Neural progenitor cell (in vitro differentiated cells): ENCODE data around the gene CHST8. TPM values are rescaled to one million over a fixed set of nuclear protein-coding genes. Genes with fewer than 3 reads are reported as not detected.

Source experiments
- DNase-seq: peaks from one replicate; pipeline ENCODE4 v3.0.0-alpha.2; 2016; ENCODE audit warnings: low spot score
- H2AFZ ChIP-seq: fragments of 200-600 bp; sonication (generic); replicated peaks from 2 replicates; pipeline ENCODE4 v1.6.1; 2016; ENCODE audit warnings: antibody characterized with exemption
- H3F3A ChIP-seq: fragments of 200-600 bp; sonication (generic); 2 replicates; pipeline ENCODE4 v1.6.1; 2016; ENCODE audit warnings: antibody characterized with exemption, low read depth
- H3K27ac ChIP-seq: fragments of 200-600 bp; sonication (generic); 2 replicates; pipeline ENCODE4 v1.5.1; 2016; ENCODE audit warnings: mild to moderate bottlenecking
- H3K27me3 ChIP-seq: fragments of 200-600 bp; sonication (generic); 2 replicates; pipeline ENCODE4 v1.6.1; 2016; ENCODE audit warnings: mild to moderate bottlenecking, moderate library complexity
- H3K36me3 ChIP-seq: fragments of 200-600 bp; sonication (generic); 2 replicates; pipeline ENCODE4 v1.5.1; 2016
- H3K4me1 ChIP-seq: fragments of 200-600 bp; sonication (generic); 2 replicates; pipeline ENCODE4 v1.6.1; 2016; ENCODE audit warnings: mixed run types
- H3K4me2 ChIP-seq: fragments of 200-600 bp; sonication (generic); 2 replicates; pipeline ENCODE4 v1.6.1; 2016
- H3K4me3 ChIP-seq: fragments of 200-600 bp; sonication (generic); 2 replicates; pipeline ENCODE4 v1.5.1; 2016
- H3K79me2 ChIP-seq: fragments of 200-600 bp; sonication (generic); 2 replicates; pipeline ENCODE4 v1.6.1; 2016; ENCODE audit warnings: low read depth
- H3K9ac ChIP-seq: fragments of 200-600 bp; sonication (generic); 2 replicates; pipeline ENCODE4 v1.6.1; 2016
- H3K9me3 ChIP-seq: fragments of 200-600 bp; sonication (generic); 2 replicates; pipeline ENCODE4 v1.5.1; 2016; ENCODE audit warnings: low read depth
- H4K20me1 ChIP-seq: fragments of 200-600 bp; sonication (generic); 2 replicates; pipeline ENCODE4 v1.6.1; 2016; ENCODE audit warnings: low read depth
- H3K27ac Mint-ChIP-seq: 3 replicates; pipeline ENCODE4 v1.8.0; 2021; ENCODE audit warnings: mixed read lengths
- H3K27me3 Mint-ChIP-seq: 2 replicates; pipeline ENCODE4 v1.8.0; 2022; ENCODE audit warnings: low read depth, mild to moderate bottlenecking, inconsistent platforms, moderate library complexity, mixed read lengths; ENCODE audit not compliant: insufficient read depth
- H3K36me3 Mint-ChIP-seq: 3 replicates; pipeline ENCODE4 v1.8.0; 2021; ENCODE audit warnings: mixed read lengths
- H3K4me1 Mint-ChIP-seq: 3 replicates; pipeline ENCODE4 v1.8.0; 2021; ENCODE audit warnings: mixed read lengths
- H3K4me3 Mint-ChIP-seq: 3 replicates; pipeline ENCODE4 v1.8.0; 2021; ENCODE audit warnings: mild to moderate bottlenecking, moderate library complexity, mixed read lengths
- H3K9me3 Mint-ChIP-seq: 3 replicates; pipeline ENCODE4 v1.8.0; 2020; ENCODE audit warnings: mixed read lengths
- EZH2 ChIP-seq: fragments of 200-600 bp; sonication (generic); IDR thresholded peaks from 2 replicates; pipeline ENCODE4 v1.6.1; 2017; ENCODE audit warnings: antibody characterized with exemption, mild to moderate bottlenecking, moderate library complexity
- EZH2phosphoT487 ChIP-seq: fragments of 200-600 bp; sonication (generic); IDR thresholded peaks from 2 replicates; pipeline ENCODE4 v1.6.1; 2017; ENCODE audit warnings: antibody characterized with exemption
- total RNA-seq: library from RNA; depleted of rRNA; stranded (reverse); fragments of >200 nt; gene quantifications from 2 replicates; pipeline ENCODE4 v1.2.3, GENCODE V29; 2015; ENCODE audit warnings: low replicate concordance
- TF ChIP-seq, protein P1 (sequence below): fragments of 200-600 bp; sonication (generic); IDR thresholded peaks from 2 replicates; pipeline ENCODE4 v1.5.1; 2017; ENCODE audit warnings: antibody characterized with exemption, mild to moderate bottlenecking

Gene CHST8
- total RNA-seq, 1 donor from 2014 or later = 0.92 TPM

DNA sequence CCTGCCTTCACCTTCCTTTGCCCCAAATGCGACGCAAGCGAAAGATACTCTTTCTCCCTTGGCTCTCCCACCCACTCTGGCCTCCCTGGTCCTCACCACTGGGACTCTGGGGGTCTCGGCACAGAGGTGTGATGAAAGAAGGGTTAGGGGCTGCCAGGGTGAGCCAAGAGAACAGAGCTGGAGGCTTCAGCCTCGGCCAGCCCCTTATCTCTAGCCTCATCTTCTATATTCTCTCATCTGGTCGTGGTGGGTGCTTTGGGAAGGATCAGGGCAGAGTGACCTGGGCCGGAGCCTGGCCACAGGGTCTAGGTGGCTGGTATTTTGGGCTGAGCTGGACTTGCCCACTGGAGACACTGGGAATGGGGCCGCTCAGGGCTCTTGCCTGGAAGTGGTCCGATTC lies 103.8 kb downstream of the CHST8 start:
- Histone ChIP-seq H3K9me3 (no peaks in the 10 kb centered on the region), H2AFZ (no peak overlapping the region), H3K4me2 (no peak overlapping the region), H3F3A (no peaks in the 10 kb centered on the region), H3K36me3 (no peaks in the 10 kb centered on the region), H3K4me3 (no peak overlapping the region), H3K4me1 (no peaks in the 10 kb centered on the region), H3K27me3 (no peaks in the 10 kb centered on the region), H3K27ac (no peak overlapping the region), H3K9ac (no peak overlapping the region), H3K79me2 (no peaks in the 10 kb centered on the region), H4K20me1 (no peaks in the 10 kb centered on the region)
- no peaks in the 10 kb centered on the region for H3K9me3 Mint-ChIP-seq
- no peaks in the 10 kb centered on the region for H3K4me1 Mint-ChIP-seq
- TF ChIP-seq, protein P1, sequence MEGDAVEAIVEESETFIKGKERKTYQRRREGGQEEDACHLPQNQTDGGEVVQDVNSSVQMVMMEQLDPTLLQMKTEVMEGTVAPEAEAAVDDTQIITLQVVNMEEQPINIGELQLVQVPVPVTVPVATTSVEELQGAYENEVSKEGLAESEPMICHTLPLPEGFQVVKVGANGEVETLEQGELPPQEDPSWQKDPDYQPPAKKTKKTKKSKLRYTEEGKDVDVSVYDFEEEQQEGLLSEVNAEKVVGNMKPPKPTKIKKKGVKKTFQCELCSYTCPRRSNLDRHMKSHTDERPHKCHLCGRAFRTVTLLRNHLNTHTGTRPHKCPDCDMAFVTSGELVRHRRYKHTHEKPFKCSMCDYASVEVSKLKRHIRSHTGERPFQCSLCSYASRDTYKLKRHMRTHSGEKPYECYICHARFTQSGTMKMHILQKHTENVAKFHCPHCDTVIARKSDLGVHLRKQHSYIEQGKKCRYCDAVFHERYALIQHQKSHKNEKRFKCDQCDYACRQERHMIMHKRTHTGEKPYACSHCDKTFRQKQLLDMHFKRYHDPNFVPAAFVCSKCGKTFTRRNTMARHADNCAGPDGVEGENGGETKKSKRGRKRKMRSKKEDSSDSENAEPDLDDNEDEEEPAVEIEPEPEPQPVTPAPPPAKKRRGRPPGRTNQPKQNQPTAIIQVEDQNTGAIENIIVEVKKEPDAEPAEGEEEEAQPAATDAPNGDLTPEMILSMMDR = no peak
- TF ChIP-seq EZH2phosphoT487 = no peak
- no peak for TF ChIP-seq EZH2
- no peak overlapping the region for H3K27ac Mint-ChIP-seq
- H3K36me3 Mint-ChIP-seq = no peaks in the 10 kb centered on the region
- DNase-seq = no peak
- H3K27me3 Mint-ChIP-seq = peaks cover 17% of the 10 kb centered on the region
- H3K4me3 Mint-ChIP-seq = no peak overlapping the region

DNA sequence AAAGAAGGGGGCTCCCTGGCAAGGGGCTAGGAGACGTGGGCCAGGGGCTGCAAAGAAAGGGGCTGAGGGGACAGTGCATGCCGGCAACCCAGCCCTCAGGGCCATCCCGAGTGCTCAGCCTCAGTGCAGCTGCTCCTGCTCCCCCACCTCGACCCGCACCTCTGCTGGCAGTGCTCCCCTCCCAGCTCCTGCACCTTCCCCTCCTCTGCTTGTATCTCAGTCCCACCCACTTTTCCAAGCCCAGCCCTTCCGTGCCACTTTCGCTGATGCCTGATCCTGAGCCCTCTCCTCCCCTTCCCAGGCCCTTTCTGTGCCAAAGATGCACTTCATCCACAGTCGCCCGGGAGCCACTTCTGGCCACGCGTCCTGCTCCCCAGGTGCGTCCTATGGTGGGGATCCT lies 105.0 kb downstream of the CHST8 start:
- Histone ChIP-seq H3K4me2 (no peak overlapping the region), H3K36me3 (no peaks in the 10 kb centered on the region), H4K20me1 (no peaks in the 10 kb centered on the region), H3K4me1 (no peaks in the 10 kb centered on the region), H3K27ac (no peak overlapping the region), H3K79me2 (no peaks in the 10 kb centered on the region), H2AFZ (no peak overlapping the region), H3F3A (no peaks in the 10 kb centered on the region), H3K9ac (no peak overlapping the region), H3K9me3 (no peaks in the 10 kb centered on the region), H3K4me3 (no peak overlapping the region), H3K27me3 (no peaks in the 10 kb centered on the region)
- Mint-ChIP-seq H3K27ac (no peak overlapping the region), H3K9me3 (no peaks in the 10 kb centered on the region), H3K27me3 (peaks cover 13% of the 10 kb centered on the region), H3K4me1 (no peaks in the 10 kb centered on the region), H3K36me3 (no peaks in the 10 kb centered on the region), H3K4me3 (no peak overlapping the region)
- no peak for TF ChIP-seq EZH2
- no peak for TF ChIP-seq EZH2phosphoT487
- TF ChIP-seq, protein P1 = no peak
- DNase-seq = no peak

DNA sequence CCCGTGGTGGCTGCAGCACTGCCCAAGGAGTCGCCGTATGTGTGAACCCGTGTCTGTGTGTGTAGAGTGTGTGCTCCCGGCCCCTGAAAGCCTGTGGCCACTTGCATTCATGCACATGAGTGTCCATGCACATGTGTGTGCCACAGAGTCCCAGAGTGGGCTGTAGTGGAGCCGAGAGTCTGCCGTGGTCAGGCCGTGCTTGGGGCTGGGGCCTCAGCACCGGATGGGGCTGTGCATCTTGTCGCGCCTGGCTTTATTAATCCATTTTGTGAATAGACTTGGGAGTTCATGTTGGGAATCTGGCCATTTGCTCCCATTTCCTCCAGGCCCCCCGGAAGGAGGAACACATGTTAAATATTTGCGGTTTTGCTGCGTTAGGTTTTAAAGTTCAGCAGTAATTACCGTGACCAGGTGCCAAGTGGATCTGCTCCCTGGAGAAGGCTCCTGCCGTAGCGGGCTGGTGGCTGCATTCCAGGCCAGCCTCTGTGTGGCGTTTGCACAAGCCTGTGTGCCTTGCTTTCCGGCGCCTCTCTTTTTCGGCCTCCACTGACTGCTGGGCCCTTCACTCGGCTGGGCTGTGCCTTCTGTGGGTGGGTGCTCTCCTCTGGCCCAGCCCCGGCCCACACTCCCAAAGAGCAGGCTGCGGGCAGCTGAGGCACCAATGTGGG lies 105.7 kb downstream of the CHST8 start:
- no peak overlapping the region for H3K4me2 ChIP-seq
- H3K4me1 ChIP-seq = no peaks in the 10 kb centered on the region
- no peaks in the 10 kb centered on the region for H3K36me3 Mint-ChIP-seq
- no peaks in the 10 kb centered on the region for H3K27me3 ChIP-seq
- H3K4me3 ChIP-seq = no peak overlapping the region
- no peak overlapping the region for H3K27ac ChIP-seq
- H3K27me3 Mint-ChIP-seq = peaks cover 8% of the 10 kb centered on the region
- H3K36me3 ChIP-seq = no peaks in the 10 kb centered on the region
- H3K79me2 ChIP-seq = no peaks in the 10 kb centered on the region
- TF ChIP-seq, protein P1 = no peak
- TF ChIP-seq EZH2 = no peak
- TF ChIP-seq EZH2phosphoT487 = no peak
- H3K4me1 Mint-ChIP-seq = peaks cover 5% of the 10 kb centered on the region
- no peak for DNase-seq
- H4K20me1 ChIP-seq = no peaks in the 10 kb centered on the region
- H2AFZ ChIP-seq = no peak overlapping the region
- no peak overlapping the region for H3K4me3 Mint-ChIP-seq
- H3K27ac Mint-ChIP-seq = no peak overlapping the region
- no peaks in the 10 kb centered on the region for H3K9me3 Mint-ChIP-seq
- H3K9ac ChIP-seq = no peak overlapping the region
- no peaks in the 10 kb centered on the region for H3K9me3 ChIP-seq
- H3F3A ChIP-seq = no peaks in the 10 kb centered on the region
